Glutamatergic neuron (in vitro differentiated cells): ENCODE results near the gene MRPL47. TPM values are rescaled to one million over a fixed set of nuclear protein-coding genes. Genes with fewer than 3 reads are reported as not detected.

Experiments
- DNase-seq: peaks from one replicate; pipeline ENCODE4 v3.0.0; 2022
- H3K27ac Mint-ChIP-seq: one replicate; pipeline ENCODE4 v1.8.0; 2020; ENCODE audit warnings: mild to moderate bottlenecking, mixed read lengths, inconsistent platforms; ENCODE audit not compliant: unreplicated experiment
- H3K27me3 Mint-ChIP-seq: one replicate; pipeline ENCODE4 v1.8.0; 2020; ENCODE audit warnings: mild to moderate bottlenecking, moderate library complexity, mixed read lengths, inconsistent platforms; ENCODE audit not compliant: unreplicated experiment
- H3K36me3 Mint-ChIP-seq: one replicate; pipeline ENCODE4 v1.8.0; 2020; ENCODE audit warnings: mild to moderate bottlenecking, mixed read lengths, inconsistent platforms; ENCODE audit not compliant: unreplicated experiment
- H3K4me1 Mint-ChIP-seq: one replicate; pipeline ENCODE4 v1.8.0; 2020; ENCODE audit warnings: mild to moderate bottlenecking, low read depth, mixed read lengths, inconsistent platforms; ENCODE audit not compliant: unreplicated experiment
- H3K4me3 Mint-ChIP-seq: one replicate; pipeline ENCODE4 v1.8.0; 2020; ENCODE audit warnings: mild to moderate bottlenecking, mixed read lengths, inconsistent platforms; ENCODE audit not compliant: unreplicated experiment
- H3K9me3 Mint-ChIP-seq: one replicate; pipeline ENCODE4 v1.8.0; 2020; ENCODE audit warnings: mild to moderate bottlenecking, moderate library complexity, mixed read lengths, inconsistent platforms; ENCODE audit not compliant: unreplicated experiment
- CTCF ChIP-seq: fragments of 200-600 bp; sonication (generic); IDR thresholded peaks from one replicate; pipeline ENCODE4 v1.5.0; 2021; ENCODE audit not compliant: partially characterized antibody, unreplicated experiment
- total RNA-seq: library from RNA; stranded (reverse); fragmentation: NEBNext Ultra II Directional; extraction: Animal tissue kit (Norgen Biotek cat#: 25700); gene quantifications from one replicate; pipeline ENCODE4 v1.2.1, GENCODE V29; 2021; ENCODE audit not compliant: unreplicated experiment

Gene MRPL47
- total RNA-seq, 1 donor from 2014 or later = 45.0 TPM

- DNase-seq = no peak
- H3K4me3 Mint-ChIP-seq = no peak overlapping the region
- TF ChIP-seq CTCF = no peak
- no peaks in the 10 kb centered on the region for H3K4me1 Mint-ChIP-seq
- H3K27me3 Mint-ChIP-seq = no peaks in the 10 kb centered on the region
- no peaks in the 10 kb centered on the region for H3K36me3 Mint-ChIP-seq
- no peak overlapping the region for H3K27ac Mint-ChIP-seq
- H3K9me3 Mint-ChIP-seq = peaks cover 4% of the 10 kb centered on the region
These were observed 63.3 kb downstream of the MRPL47 start for GRCh38 chr3:179541094-179541493.

Other genes starting within 250 kb of the MRPL47 start
- gene GNB4, start 153.2 kb downstream of the MRPL47 start, total RNA-seq = 19.1 TPM
- 58.8 TPM for gene ACTL6A, start 41.7 kb downstream of the MRPL47 start, total RNA-seq
- gene NDUFB5, start 156 bp upstream of the MRPL47 start, total RNA-seq = 77.7 TPM
- 28.5 TPM for gene USP13, start 48.4 kb upstream of the MRPL47 start, total RNA-seq